Endodermal cell (in vitro differentiated cells): ENCODE results near the gene OR2T1. TPM values are rescaled to one million over a fixed set of nuclear protein-coding genes. Genes with fewer than 3 reads are reported as not detected.

Experiments used
- DNase-seq: peaks from one replicate; pipeline ENCODE4 v3.0.0-alpha.2; 2017
- H3K27ac ChIP-seq: 2 replicates; pipeline ENCODE4 v1.5.1; 2013; ENCODE audit warnings: mild to moderate bottlenecking, low read depth, low read length, moderate library complexity
- H3K27me3 ChIP-seq: 2 replicates; pipeline ENCODE4 v1.6.1; 2013; ENCODE audit warnings: mild to moderate bottlenecking, low read length, moderate library complexity; ENCODE audit not compliant: insufficient read depth, control insufficient read depth, poor library complexity, severe bottlenecking
- H3K36me3 ChIP-seq: 2 replicates; pipeline ENCODE4 v1.7.0; 2013; ENCODE audit warnings: mild to moderate bottlenecking, low read length, moderate library complexity; ENCODE audit not compliant: control insufficient read depth, insufficient read depth
- H3K4me1 ChIP-seq: one replicate; pipeline ENCODE4 v1.7.0; 2013; ENCODE audit warnings: low read length; ENCODE audit not compliant: control insufficient read depth, insufficient read depth
- H3K4me3 ChIP-seq: 2 replicates; pipeline ENCODE4 v1.5.1; 2013; ENCODE audit warnings: mild to moderate bottlenecking, low read length, moderate library complexity
- H3K9ac ChIP-seq: 2 replicates; pipeline ENCODE4 v1.6.1; 2013; ENCODE audit warnings: mild to moderate bottlenecking, low read length, moderate library complexity; ENCODE audit not compliant: poor library complexity, severe bottlenecking; ENCODE audit errors: extremely low read depth
- H3K9me3 ChIP-seq: 2 replicates; pipeline ENCODE4 v1.6.1; 2013; ENCODE audit warnings: mild to moderate bottlenecking, low read length, moderate library complexity; ENCODE audit not compliant: control insufficient read depth
- H3K27ac Mint-ChIP-seq: 2 replicates; pipeline ENCODE4 v1.8.0; 2020; ENCODE audit warnings: mixed read lengths
- H3K27me3 Mint-ChIP-seq: 2 replicates; pipeline ENCODE4 v1.8.0; 2021; ENCODE audit warnings: mild to moderate bottlenecking, mixed read lengths; ENCODE audit not compliant: insufficient read depth
- H3K36me3 Mint-ChIP-seq: 2 replicates; pipeline ENCODE4 v1.8.0; 2020; ENCODE audit warnings: low read depth, mixed read lengths
- H3K4me1 Mint-ChIP-seq: 2 replicates; pipeline ENCODE4 v1.8.0; 2020; ENCODE audit warnings: mixed read lengths
- H3K4me3 Mint-ChIP-seq: 2 replicates; pipeline ENCODE4 v1.8.0; 2020; ENCODE audit warnings: mild to moderate bottlenecking, moderate library complexity, mixed read lengths
- H3K9me3 Mint-ChIP-seq: 2 replicates; pipeline ENCODE4 v1.8.0; 2020; ENCODE audit warnings: mild to moderate bottlenecking, mixed read lengths
- CTCF ChIP-seq: fragments of 200-600 bp; sonication (generic); conservative IDR thresholded peaks from 2 replicates; pipeline ENCODE4 v1.5.0; 2021; ENCODE audit warnings: antibody characterized with exemption, mild to moderate bottlenecking
- WGBS, 2 experiments: methylation state at CpG; one replicate each; pipeline versions ENCODE4 v1.1.5 to v1.1.7; 2013; ENCODE audit warnings: missing lambda C conversion rate in 2 of 2, mixed read lengths in 1 of 2; ENCODE audit not compliant: insufficient coverage in 1 of 2, insufficient read length in 1 of 2; 5-methylcytosine and 5-hydroxymethylcytosine counted together
- total RNA-seq, 2 donors: library from RNA; stranded (reverse); fragmentation: NEBNext Ultra II Directional in 1 of 2; extraction: Animal tissue kit (Norgen Biotek cat#: 25700) in 1 of 2; gene quantifications; 2 replicates in 1 of 2; 3 replicates in 1 of 2; pipeline ENCODE4 v1.2.1, GENCODE V29; 2021

The OR2T1 gene
- total RNA-seq, 2 donors from 2014 or later: not detected

- Histone ChIP-seq H3K27me3 (no peaks in the 10 kb centered on the region), H3K4me1 (no peaks in the 10 kb centered on the region), H3K4me3 (peak within 1 kb of the TSS; percentile 53), H3K36me3 (no peaks in the 10 kb centered on the region), H3K27ac (no peak within 1 kb of the TSS), H3K9me3 (peaks cover 79% of the 10 kb centered on the region), H3K9ac (no peak within 1 kb of the TSS)
- no peaks in the 10 kb centered on the region for H3K4me1 Mint-ChIP-seq
- DNase-seq: no peak
- no peaks in the 10 kb centered on the region for H3K36me3 Mint-ChIP-seq
- peaks cover 84% of the 10 kb centered on the region for H3K9me3 Mint-ChIP-seq
- H3K27me3 Mint-ChIP-seq: no peaks in the 10 kb centered on the region
- H3K4me3 Mint-ChIP-seq: no peak within 1 kb of the TSS
- H3K27ac Mint-ChIP-seq: no peak within 1 kb of the TSS
- no peak for TF ChIP-seq CTCF
Observed at GRCh38 chr1:248375446-248375845, 27.4 kb upstream of the OR2T1 start, which contains the start of gene OR2T6. OR2T6 (plus strand) TSS chr1:248375746; CDS start chr1:248387609, 11,863 bp downstream.

- Mint-ChIP-seq H3K27me3 (no peaks in the 10 kb centered on the region), H3K4me1 (no peaks in the 10 kb centered on the region), H3K36me3 (no peaks in the 10 kb centered on the region), H3K27ac (no peak overlapping the region), H3K9me3 (peaks cover 78% of the 10 kb centered on the region), H3K4me3 (no peak overlapping the region)
- no peaks in the 10 kb centered on the region for H3K36me3 ChIP-seq
- H3K9ac ChIP-seq: no peak overlapping the region
- TF ChIP-seq CTCF: no peak
- H3K4me3 ChIP-seq: no peak overlapping the region
- H3K4me1 ChIP-seq: no peaks in the 10 kb centered on the region
- 51 to 60% methylated on average over 3 of the region's 3 CpGs for WGBS, 2 experiments
- no peak overlapping the region for H3K27ac ChIP-seq
- peaks cover 74% of the 10 kb centered on the region for H3K9me3 ChIP-seq
- DNase-seq: no peak
- H3K27me3 ChIP-seq: no peaks in the 10 kb centered on the region
Observed at GRCh38 chr1:248376916-248377315, 25.9 kb upstream of the OR2T1 start.

GRCh38 chr1:248380854-248381253 lies 22.0 kb upstream of the OR2T1 start:
- no peaks in the 10 kb centered on the region for H3K36me3 Mint-ChIP-seq
- no peak overlapping the region for H3K27ac Mint-ChIP-seq
- H3K9ac ChIP-seq: no peak overlapping the region
- no peaks in the 10 kb centered on the region for H3K36me3 ChIP-seq
- no peak overlapping the region for H3K4me3 ChIP-seq
- WGBS, 2 experiments: 29 to 86% methylated on average over 2 to 3 of the region's 3 CpGs
- peaks cover 55% of the 10 kb centered on the region for H3K9me3 ChIP-seq
- no peak for DNase-seq
- H3K4me1 Mint-ChIP-seq: no peaks in the 10 kb centered on the region
- no peak overlapping the region for H3K4me3 Mint-ChIP-seq
- H3K27me3 Mint-ChIP-seq: no peaks in the 10 kb centered on the region
- no peak for TF ChIP-seq CTCF
- no peak overlapping the region for H3K27ac ChIP-seq
- no peaks in the 10 kb centered on the region for H3K27me3 ChIP-seq
- H3K9me3 Mint-ChIP-seq: peaks cover 63% of the 10 kb centered on the region
- H3K4me1 ChIP-seq: no peaks in the 10 kb centered on the region
